Cardiac fibroblast (primary cell): ENCODE data around the gene ANKRD13A.

Experiments used
- DNase-seq, 2 donors: peaks; one replicate each; pipeline versions ENCODE4 v3.0.0 to v3.0.0-alpha.2; 2010; ENCODE audit warnings: low read depth in 2 of 2
- H3K4me3 ChIP-seq, 2 donors: replicated peaks in 1 of 2; 1 replicate in 1 of 2; 2 replicates in 1 of 2; pipeline ENCODE4 v1.5.1; 2011; ENCODE audit warnings: low read depth in 2 of 2, low read length in 2 of 2, mild to moderate bottlenecking in 2 of 2, moderate library complexity in 1 of 2
- CTCF ChIP-seq: IDR thresholded peaks from one replicate; pipeline ENCODE4 v1.5.1; 2011; ENCODE audit warnings: low read depth, mild to moderate bottlenecking, low read length, inconsistent platforms

Gene ANKRD13A

GRCh38 chr12:109998904-109999648 lies at the start of gene ANKRD13A:
Gene ANKRD13A (plus strand): TSS chr12:109999430. CDS start chr12:109999689, 259 bp downstream.
- TF ChIP-seq CTCF: no peak
- peak; percentile 98 for DNase-seq
- H3K4me3 ChIP-seq: peak within 1 kb of the TSS; percentile 81 to 89

GRCh38 chr12:109950625-109951024 lies 48.6 kb upstream of the ANKRD13A start:
- TF ChIP-seq CTCF: no peak
- H3K4me3 ChIP-seq: no peak overlapping the region
- DNase-seq: no peak

GRCh38 chr12:109951136-109951535 lies 48.1 kb upstream of the ANKRD13A start:
- TF ChIP-seq CTCF: no peak
- no peak overlapping the region for H3K4me3 ChIP-seq
- DNase-seq: peak; percentile 80 to 92

- DNase-seq: peak; percentile 66 to 83
- TF ChIP-seq CTCF: no peak
- H3K4me3 ChIP-seq: peak overlapping the region in 1 of 2 donors; percentile 3
Observed at GRCh38 chr12:109951751-109952150, 47.5 kb upstream of the ANKRD13A start.

- H3K4me3 ChIP-seq: no peak overlapping the region
- DNase-seq: no peak
- no peak for TF ChIP-seq CTCF
Observed at GRCh38 chr12:109952160-109952858, 46.9 kb upstream of the ANKRD13A start.

GRCh38 chr12:109952873-109953272 lies 46.4 kb upstream of the ANKRD13A start:
- no peak for TF ChIP-seq CTCF
- H3K4me3 ChIP-seq: no peak overlapping the region
- DNase-seq: no peak
